Endothelial cell of umbilical vein (primary cell): ENCODE data around the gene THOP1. TPM values are rescaled to one million over a fixed set of nuclear protein-coding genes. Genes with fewer than 3 reads are reported as not detected.

Experiments used
- BruUV-seq: library from RNA; stranded (reverse); fragments of 400-500 nt; replicated peaks from 2 replicates; lab custom pipeline; 2021; lab: Mats Ljungman, UMichigan
- CTCF ChIA-PET: fragments of 300-600, 350-600 bp; sonication (Branson Sonifier 250); formaldehyde crosslinking; loops from one replicate; lab custom pipeline; 2021; ENCODE audit warnings: antibody characterized with exemption, inconsistent platforms; lab: Charles Lee
- POLR2A ChIA-PET: fragments of 300-600, 350-600 bp; sonication (Branson Sonifier 250); formaldehyde crosslinking; loops from one replicate; lab custom pipeline; 2021; ENCODE audit warnings: antibody characterized with exemption, inconsistent platforms; lab: Charles Lee
- DNase-seq: peaks from one replicate; pipeline ENCODE4 v3.0.0-alpha.2; 2011; ENCODE audit warnings: low read depth, low spot score
- FAIRE-seq: peaks from 2 replicates; lab custom pipeline; 2011; peaks lifted over from hg19 to GRCh38; lab: Jason Lieb, UNC
- H2AFZ ChIP-seq: 2 replicates; pipeline ENCODE4 v1.6.0; 2012; ENCODE audit warnings: low read depth, low read length, control low read depth, inconsistent platforms
- H3K27ac ChIP-seq: 2 replicates; pipeline ENCODE4 v1.5.1; 2011; ENCODE audit warnings: low read depth, mild to moderate bottlenecking, control low read depth, low read length, moderate library complexity; ENCODE audit not compliant: insufficient read depth
- H3K27me3 ChIP-seq, 2 experiments: 2 replicates each; pipeline versions ENCODE4 v1.6.0 to v1.6.1; 2011; ENCODE audit warnings: low read length in 2 of 2, mixed read lengths in 1 of 2; ENCODE audit not compliant: control insufficient read depth in 2 of 2, insufficient read depth in 2 of 2
- H3K36me3 ChIP-seq, 2 experiments: 2 replicates in 1 of 2; 3 replicates in 1 of 2; pipeline ENCODE4 v1.5.1; 2011; ENCODE audit warnings: low read length in 2 of 2, mild to moderate bottlenecking in 1 of 2, moderate library complexity in 1 of 2; ENCODE audit not compliant: control insufficient read depth in 2 of 2, insufficient read depth in 2 of 2; ENCODE audit errors: extremely low read depth in 1 of 2
- H3K4me1 ChIP-seq: 3 replicates; pipeline ENCODE4 v1.5.1; 2011; ENCODE audit warnings: mild to moderate bottlenecking, low read length; ENCODE audit not compliant: control insufficient read depth, insufficient read depth; ENCODE audit errors: extremely low read depth
- H3K4me2 ChIP-seq: 2 replicates; pipeline ENCODE4 v1.6.1; 2011; ENCODE audit warnings: low read length, control low read depth, mixed read lengths; ENCODE audit not compliant: insufficient read depth
- H3K4me3 ChIP-seq, 3 experiments: fragments of 200-600 bp in 1 of 3; sonication (generic), shearing (Covaris generic) in 1 of 3; replicated peaks in 1 of 3; 2 replicates each; pipeline ENCODE4 v1.5.1; 2011 to 2016; ENCODE audit warnings: control low read depth in 3 of 3, low read length in 3 of 3, mild to moderate bottlenecking in 2 of 3, inconsistent platforms in 1 of 3, low read depth in 1 of 3, moderate library complexity in 1 of 3; ENCODE audit not compliant: insufficient read depth in 1 of 3
- H3K79me2 ChIP-seq: 2 replicates; pipeline ENCODE4 v1.6.0; 2012; ENCODE audit warnings: low read length, inconsistent platforms; ENCODE audit not compliant: control insufficient read depth, insufficient read depth
- H3K9ac ChIP-seq: replicated peaks from 2 replicates; pipeline ENCODE3; 2011; ENCODE audit warnings: low read length, control low read depth; ENCODE audit not compliant: insufficient read depth; ENCODE audit errors: extremely low read depth
- H3K9me1 ChIP-seq: replicated peaks from 3 replicates; pipeline ENCODE4 v1.6.0; 2011; ENCODE audit warnings: mild to moderate bottlenecking, low read length; ENCODE audit not compliant: control insufficient read depth, insufficient read depth; ENCODE audit errors: extremely low read depth
- H3K9me3 ChIP-seq: replicated peaks from 2 replicates; pipeline ENCODE4 v1.5.1; 2012; ENCODE audit warnings: low read length, inconsistent platforms; ENCODE audit not compliant: control insufficient read depth, insufficient read depth
- H4K20me1 ChIP-seq: replicated peaks from 2 replicates; pipeline ENCODE3; 2011; ENCODE audit warnings: mild to moderate bottlenecking, low read length; ENCODE audit not compliant: control insufficient read depth, insufficient read depth; ENCODE audit errors: extremely low read depth
- EZH2 ChIP-seq: IDR thresholded peaks from 2 replicates; pipeline ENCODE4 v1.6.1; 2012; ENCODE audit warnings: borderline replicate concordance, low read depth, mild to moderate bottlenecking, moderate library complexity, low read length, inconsistent platforms; ENCODE audit not compliant: severe bottlenecking
- GATA2 ChIP-seq: IDR thresholded peaks from 2 replicates; pipeline ENCODE4 v1.7.0; 2011; ENCODE audit warnings: low read depth, mild to moderate bottlenecking, moderate library complexity, mixed read lengths, low read length; ENCODE audit not compliant: insufficient read length, insufficient read depth
- JUN ChIP-seq: IDR thresholded peaks from 2 replicates; pipeline ENCODE4 v1.6.1; 2011; ENCODE audit warnings: borderline replicate concordance, low read depth; ENCODE audit not compliant: insufficient read length, insufficient read depth
- MYC ChIP-seq: IDR thresholded peaks from one replicate; pipeline ENCODE4 v1.6.1; 2011; ENCODE audit warnings: mild to moderate bottlenecking, low read depth, low read length
- POLR2AphosphoS5 ChIP-seq: IDR thresholded peaks from 2 replicates; pipeline ENCODE4 v1.6.1; 2012; ENCODE audit warnings: low read depth, mild to moderate bottlenecking, control low read depth, low read length, moderate library complexity; ENCODE audit not compliant: insufficient read depth
- dilution Hi-C: fragments of 300-500 bp; cut with MboI; formaldehyde crosslinking; loops from one replicate; pipeline ENCODE4 v1.15.0; 2019; ENCODE audit warnings: low sequenced_read_pairs; ENCODE audit not compliant: extremely low pct_ligation_motif_present
- intact Hi-C: fragments of 100-400 bp; cut with micrococcal nuclease; formaldehyde crosslinking; loops from one replicate; pipeline ENCODE4 v1.10.0; 2022
- polyA plus RNA-seq, 4 experiments: library from polyadenylated mRNA; depleted of rRNA in 3 of 4; stranded (reverse) in 3 of 4; unstranded in 1 of 4; fragments of >200 nt; gene quantifications; 2 replicates each; pipeline versions ENCODE4 v1.2.1 to v1.2.3, GENCODE V29; 2011 to 2012; ENCODE audit warnings: missing spikeins in 1 of 4
- total RNA-seq: library from RNA; stranded (reverse); gene quantifications from 2 replicates; pipeline ENCODE4 v1.2.3, GENCODE V29; 2021
- TF ChIP-seq, protein P1 (sequence below): IDR thresholded peaks from 2 replicates; pipeline ENCODE4 v1.6.1; 2011; ENCODE audit not compliant: insufficient read depth, insufficient read length
- TF ChIP-seq, protein P2 (sequence below), 2 donors: IDR thresholded peaks; 1 replicate in 1 of 2; 2 replicates in 1 of 2; pipeline ENCODE4 v1.5.1; 2011; ENCODE audit warnings: low read length in 2 of 2, mild to moderate bottlenecking in 2 of 2, moderate library complexity in 2 of 2, control low read depth in 1 of 2, inconsistent platforms in 1 of 2, low read depth in 1 of 2; ENCODE audit not compliant: insufficient read depth in 1 of 2; ENCODE audit errors: extremely low read depth in 1 of 2

Gene THOP1
- total and polyA plus RNA-seq, 2 donors (not counting 3 experiments of a cell fraction or from before 2014, with no cell fraction given): 88.0 to 115 TPM

DNA sequence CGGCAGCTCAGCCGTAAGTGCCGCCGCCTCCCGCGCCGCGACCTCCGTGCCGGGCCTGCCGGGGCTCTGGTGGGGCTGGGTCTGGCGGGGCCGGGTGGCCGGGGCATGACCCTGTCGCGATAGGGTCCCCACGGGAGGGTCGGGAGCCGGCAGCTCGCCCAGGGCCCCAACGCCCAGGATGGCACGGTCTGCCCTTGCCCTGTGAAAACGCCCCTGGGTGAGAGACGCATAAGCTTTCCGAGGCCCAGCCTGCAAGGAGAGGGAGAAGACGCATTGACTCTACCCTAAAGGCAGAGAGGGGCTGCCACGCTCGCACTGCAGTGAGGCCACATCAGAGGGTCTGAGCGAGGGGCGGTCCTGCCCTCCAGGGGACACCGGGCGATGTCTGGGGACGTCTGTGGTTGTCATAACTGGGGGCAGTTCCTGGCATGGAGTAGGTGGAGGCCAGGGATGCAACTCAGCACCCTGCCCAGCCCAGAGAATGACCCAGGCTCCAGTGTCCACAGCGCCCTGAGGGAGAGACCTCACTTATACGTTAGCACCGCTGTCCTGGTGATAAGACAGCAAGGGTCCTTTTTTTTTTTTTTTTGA is 34.9 kb downstream of the THOP1 start:
- Histone ChIP-seq H3K4me1 (peaks cover 3% of the 10 kb centered on the region), H3K9ac (peak overlapping the region; percentile 36), H3K79me2 (no peaks in the 10 kb centered on the region), H3K4me2 (peak overlapping the region; percentile 80), H3K27ac (no peak overlapping the region), H3K27me3 (no peaks in the 10 kb centered on the region), H3K9me3 (no peaks in the 10 kb centered on the region), H3K4me3 (peak overlapping the region; percentile 52 to 86 (median 54)), H3K36me3 (peaks cover 0 to 3% of the 10 kb centered on the region in 2 experiments), H4K20me1 (no peaks in the 10 kb centered on the region), H3K9me1 (no peaks in the 10 kb centered on the region), H2AFZ (peak overlapping the region; percentile 75)
- no peak for TF ChIP-seq POLR2AphosphoS5
- TF ChIP-seq GATA2: no peak
- no peak for TF ChIP-seq MYC
- TF ChIP-seq, protein P1, sequence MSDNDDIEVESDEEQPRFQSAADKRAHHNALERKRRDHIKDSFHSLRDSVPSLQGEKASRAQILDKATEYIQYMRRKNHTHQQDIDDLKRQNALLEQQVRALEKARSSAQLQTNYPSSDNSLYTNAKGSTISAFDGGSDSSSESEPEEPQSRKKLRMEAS: no peak
- no peak for TF ChIP-seq EZH2
- no peak for TF ChIP-seq JUN
- BruUV-seq: no TSS peak
- ChIA-PET POLR2A (no interaction called here), CTCF (interaction anchor here (1.1 to 1.2 kb wide), 3 partner anchors 21 to 35 kb away, joined by 3 to 5 read pairs (median 4); partner anchors contain the start of genes THOP1 and ZNF555)
- intact Hi-C loops: no loop called here
- dilution Hi-C loops: no loop called here
- DNase-seq: peak; percentile 8
- FAIRE-seq: no peak

DNA sequence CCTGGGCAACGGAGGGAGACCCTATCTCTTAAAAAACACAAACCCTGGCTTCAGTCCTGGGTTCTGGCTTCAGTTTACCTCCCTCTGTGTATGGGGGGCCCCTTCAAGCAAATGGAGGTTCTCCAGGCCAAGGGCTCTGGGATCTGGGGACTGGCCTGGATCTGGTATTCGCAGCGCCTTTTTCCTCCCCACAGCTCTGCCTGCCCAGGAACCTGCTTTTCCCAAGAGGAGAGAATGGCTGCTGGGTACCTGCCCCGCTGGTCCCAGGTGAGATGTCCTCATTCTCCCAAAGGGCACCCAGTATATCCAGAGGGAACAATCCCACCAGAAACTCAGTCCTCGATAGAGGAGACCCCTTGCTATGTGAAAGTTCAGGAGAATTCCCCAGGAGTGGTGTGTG is 37.5 kb downstream of the THOP1 start:
- Histone ChIP-seq H4K20me1 (no peaks in the 10 kb centered on the region), H3K9ac (no peak overlapping the region), H3K9me1 (no peaks in the 10 kb centered on the region), H3K4me1 (peaks cover 3% of the 10 kb centered on the region), H3K27me3 (no peaks in the 10 kb centered on the region), H3K79me2 (no peaks in the 10 kb centered on the region), H3K4me2 (no peak overlapping the region), H3K4me3 (no peak overlapping the region), H3K36me3 (peaks cover 0 to 3% of the 10 kb centered on the region in 2 experiments), H2AFZ (no peak overlapping the region), H3K27ac (no peak overlapping the region), H3K9me3 (no peaks in the 10 kb centered on the region)
- dilution Hi-C loops: no loop called here
- FAIRE-seq (no peak), DNase-seq (no peak)
- no TSS peak for BruUV-seq
- POLR2A ChIA-PET: no interaction called here
- CTCF ChIA-PET: interaction anchor here (1.1 kb wide), 1 partner anchor 18 kb away, joined by 3 read pairs; the partner anchor contains the start of gene ZNF555
- intact Hi-C loops: no loop called here
- TF ChIP-seq, protein P2, sequence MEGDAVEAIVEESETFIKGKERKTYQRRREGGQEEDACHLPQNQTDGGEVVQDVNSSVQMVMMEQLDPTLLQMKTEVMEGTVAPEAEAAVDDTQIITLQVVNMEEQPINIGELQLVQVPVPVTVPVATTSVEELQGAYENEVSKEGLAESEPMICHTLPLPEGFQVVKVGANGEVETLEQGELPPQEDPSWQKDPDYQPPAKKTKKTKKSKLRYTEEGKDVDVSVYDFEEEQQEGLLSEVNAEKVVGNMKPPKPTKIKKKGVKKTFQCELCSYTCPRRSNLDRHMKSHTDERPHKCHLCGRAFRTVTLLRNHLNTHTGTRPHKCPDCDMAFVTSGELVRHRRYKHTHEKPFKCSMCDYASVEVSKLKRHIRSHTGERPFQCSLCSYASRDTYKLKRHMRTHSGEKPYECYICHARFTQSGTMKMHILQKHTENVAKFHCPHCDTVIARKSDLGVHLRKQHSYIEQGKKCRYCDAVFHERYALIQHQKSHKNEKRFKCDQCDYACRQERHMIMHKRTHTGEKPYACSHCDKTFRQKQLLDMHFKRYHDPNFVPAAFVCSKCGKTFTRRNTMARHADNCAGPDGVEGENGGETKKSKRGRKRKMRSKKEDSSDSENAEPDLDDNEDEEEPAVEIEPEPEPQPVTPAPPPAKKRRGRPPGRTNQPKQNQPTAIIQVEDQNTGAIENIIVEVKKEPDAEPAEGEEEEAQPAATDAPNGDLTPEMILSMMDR (IDR thresholded peaks at IDR 0.05; ENCODE audit: extremely low read depth in 1 of 2, insufficient read depth in 1 of 2, low read depth in 1 of 2, low read length in 2 of 2): no peak
- TF ChIP-seq MYC (no peak), POLR2AphosphoS5 (no peak)
